T-helper 1 cell treated with Interleukin-12 subunit alpha and Interleukin-12 subunit beta and Interleukin-4 antibody, amounts not matched to agents 30 μg/mL and 1 μg/mL, for 36 hours (primary cell): ENCODE measurements around the gene DLGAP4.
"Not testable (repeated sequence)": the region's sequence is repeated elsewhere in the genome, so short reads cannot be mapped to it uniquely, and the experiment has no call there.

ENCODE experiments used
- H3K27ac Mint-ChIP-seq: one replicate; pipeline ENCODE4 v1.8.0; 2021; ENCODE audit warnings: mild to moderate bottlenecking, mixed read lengths
- H3K27me3 Mint-ChIP-seq: one replicate; pipeline ENCODE4 v1.8.0; 2021; ENCODE audit warnings: low read depth, mixed read lengths
- H3K36me3 Mint-ChIP-seq: one replicate; pipeline ENCODE4 v1.8.0; 2021; ENCODE audit warnings: low read depth, mixed read lengths
- H3K4me1 Mint-ChIP-seq: one replicate; pipeline ENCODE4 v1.8.0; 2021; ENCODE audit warnings: low read depth, mixed read lengths
- H3K4me3 Mint-ChIP-seq: one replicate; pipeline ENCODE4 v1.8.0; 2021; ENCODE audit warnings: mild to moderate bottlenecking, moderate library complexity, mixed read lengths
- H3K9me3 Mint-ChIP-seq: one replicate; pipeline ENCODE4 v1.8.0; 2021; ENCODE audit warnings: mixed read lengths

The DLGAP4 gene

GRCh38 chr20:36547186-36548005, 241.3 kb downstream of the DLGAP4 start:
- H3K9me3 Mint-ChIP-seq = no peaks in the 10 kb centered on the region
- H3K4me1 Mint-ChIP-seq = no peaks in the 10 kb centered on the region
- H3K27ac Mint-ChIP-seq = no peak overlapping the region
- no peaks in the 10 kb centered on the region for H3K27me3 Mint-ChIP-seq
- H3K4me3 Mint-ChIP-seq = no peak overlapping the region
- no peaks in the 10 kb centered on the region for H3K36me3 Mint-ChIP-seq

- no peak overlapping the region for H3K4me3 Mint-ChIP-seq
- H3K27me3 Mint-ChIP-seq = no peaks in the 10 kb centered on the region
- H3K9me3 Mint-ChIP-seq = no peaks in the 10 kb centered on the region
- no peaks in the 10 kb centered on the region for H3K4me1 Mint-ChIP-seq
- no peaks in the 10 kb centered on the region for H3K36me3 Mint-ChIP-seq
- H3K27ac Mint-ChIP-seq = no peak overlapping the region
Observed at GRCh38 chr20:36548006-36548315, 241.8 kb downstream of the DLGAP4 start.

GRCh38 chr20:36548704-36549627, 242.8 kb downstream of the DLGAP4 start:
- no peak overlapping the region for H3K4me3 Mint-ChIP-seq
- H3K9me3 Mint-ChIP-seq = no peaks in the 10 kb centered on the region
- H3K27ac Mint-ChIP-seq = no peak overlapping the region
- no peaks in the 10 kb centered on the region for H3K36me3 Mint-ChIP-seq
- H3K27me3 Mint-ChIP-seq = no peaks in the 10 kb centered on the region
- no peaks in the 10 kb centered on the region for H3K4me1 Mint-ChIP-seq

DNA sequence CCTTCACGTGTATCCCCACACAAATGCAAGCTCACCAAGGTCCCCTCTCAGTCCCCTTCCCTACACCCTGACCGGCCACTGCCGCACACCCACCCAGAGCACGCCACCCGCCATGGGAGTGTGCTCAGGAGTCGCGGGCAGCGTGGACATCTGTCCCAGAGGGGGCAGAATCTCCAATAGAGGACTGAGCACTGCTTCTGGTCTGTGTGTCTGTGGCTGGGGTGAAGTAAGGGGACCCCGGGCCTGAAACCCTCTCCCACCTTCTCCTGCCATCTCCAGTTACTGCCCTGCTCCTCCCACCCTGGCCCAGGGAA, 243.4 kb downstream of the DLGAP4 start:
- Mint-ChIP-seq H3K4me3 (no peak overlapping the region), H3K27ac (no peak overlapping the region), H3K4me1 (no peaks in the 10 kb centered on the region), H3K9me3 (no peaks in the 10 kb centered on the region), H3K36me3 (no peaks in the 10 kb centered on the region), H3K27me3 (no peaks in the 10 kb centered on the region)

DNA sequence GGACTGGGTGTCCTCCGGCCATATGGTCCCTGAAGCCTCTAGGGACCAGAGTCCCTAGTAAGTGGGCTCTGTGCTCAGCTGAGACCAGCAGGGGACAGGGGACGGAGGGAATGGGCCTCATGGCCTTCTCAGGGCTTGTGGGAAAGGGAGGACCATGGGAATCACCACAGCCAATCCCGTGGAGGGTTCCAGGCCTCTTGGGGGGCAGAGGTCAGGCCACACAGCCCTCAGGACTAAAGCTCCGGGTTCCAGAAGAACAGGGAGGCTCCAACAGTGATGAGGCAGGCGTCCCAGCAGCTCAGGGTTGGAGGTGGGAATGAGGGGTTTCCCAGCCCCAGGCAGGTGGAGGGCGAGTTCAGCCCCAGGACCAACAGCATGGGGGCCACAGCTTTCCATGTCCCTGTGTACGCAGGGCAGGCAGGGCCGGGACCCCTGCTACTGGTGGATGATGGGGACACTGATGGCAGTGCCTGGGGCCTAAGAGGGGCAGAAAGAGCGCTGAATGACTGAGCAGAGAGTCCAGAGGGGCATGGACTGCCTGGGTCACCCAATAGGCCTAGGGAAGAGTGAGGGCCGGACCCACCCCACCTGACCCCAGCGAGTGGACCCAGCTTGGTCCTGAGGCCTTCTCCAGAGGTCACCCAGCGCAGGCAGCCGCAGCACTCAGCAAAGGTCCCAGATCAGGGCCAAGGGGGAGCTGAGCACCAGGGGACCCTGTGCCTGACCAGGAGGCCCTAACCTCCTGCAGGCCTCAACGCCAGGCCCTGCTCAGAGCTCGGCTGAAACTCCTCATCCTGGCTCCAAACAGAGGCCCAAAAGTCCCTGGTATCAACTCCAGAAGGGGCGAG, 244.0 kb downstream of the DLGAP4 start:
- no peak overlapping the region for H3K4me3 Mint-ChIP-seq
- no peaks in the 10 kb centered on the region for H3K4me1 Mint-ChIP-seq
- H3K27ac Mint-ChIP-seq = no peak overlapping the region

DNA sequence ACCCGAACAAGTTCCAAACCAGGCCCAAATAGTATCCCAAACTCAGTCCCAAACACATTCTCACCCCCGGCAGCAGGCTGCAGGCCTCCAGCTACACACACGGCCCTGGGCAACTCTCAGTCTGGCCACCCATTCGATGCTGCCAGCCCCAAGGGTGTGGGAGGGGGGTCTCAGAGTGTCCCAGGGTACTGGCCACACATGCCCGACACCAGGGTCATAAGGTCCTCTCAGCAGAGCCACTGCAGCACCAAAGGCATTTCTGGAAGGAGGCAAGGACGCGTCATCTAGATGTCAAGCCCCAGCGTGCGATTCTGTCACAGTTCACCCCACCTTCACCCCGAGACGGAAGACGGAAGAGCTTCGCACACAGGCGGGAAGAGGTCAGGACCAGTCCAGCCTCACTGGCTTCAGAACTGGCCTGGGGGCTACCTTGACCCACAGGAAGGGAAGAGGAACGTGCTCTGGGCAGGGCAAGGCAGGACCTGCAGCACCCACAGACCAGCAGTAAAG, 244.7 kb downstream of the DLGAP4 start:
- Mint-ChIP-seq H3K4me3 (no peak overlapping the region), H3K27me3 (peaks cover 2% of the 10 kb centered on the region), H3K27ac (no peak overlapping the region), H3K4me1 (no peaks in the 10 kb centered on the region), H3K36me3 (no peaks in the 10 kb centered on the region), H3K9me3 (no peaks in the 10 kb centered on the region)

More for the DNA sequence above, 244.0 kb downstream of the DLGAP4 start:
- H3K9me3 Mint-ChIP-seq = no peaks in the 10 kb centered on the region
- no peaks in the 10 kb centered on the region for H3K36me3 Mint-ChIP-seq
- peaks cover 1% of the 10 kb centered on the region for H3K27me3 Mint-ChIP-seq

GRCh38 chr20:36555248-36555647, 249.1 kb downstream of the DLGAP4 start:
- H3K4me1 Mint-ChIP-seq = peaks cover 6% of the 10 kb centered on the region
- H3K9me3 Mint-ChIP-seq = no peaks in the 10 kb centered on the region
- no peak overlapping the region for H3K4me3 Mint-ChIP-seq
- H3K27me3 Mint-ChIP-seq = peaks cover 2% of the 10 kb centered on the region
- H3K36me3 Mint-ChIP-seq = no peaks in the 10 kb centered on the region
- H3K27ac Mint-ChIP-seq = no peak overlapping the region

DNA sequence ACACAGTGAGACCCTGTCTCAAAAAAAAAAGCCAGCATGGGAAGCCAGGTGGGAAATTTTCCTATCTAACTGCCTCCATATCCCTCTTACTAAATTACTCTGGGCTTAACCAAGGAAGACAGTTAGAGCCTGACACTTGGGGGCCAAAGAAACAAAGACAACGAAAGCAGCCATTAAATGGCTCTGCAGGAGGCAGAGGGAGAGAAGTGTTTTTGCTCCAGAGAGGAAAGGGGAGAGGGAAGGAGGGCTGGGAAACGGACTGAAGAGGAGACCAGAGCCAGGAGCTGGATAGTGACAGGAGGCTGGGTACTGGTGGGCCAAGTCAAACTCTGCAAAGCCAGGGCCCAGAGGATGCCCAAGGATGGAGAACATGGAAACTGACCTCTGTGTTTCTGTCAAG, 256.6 kb downstream of the DLGAP4 start:
- Mint-ChIP-seq H3K36me3 (peaks cover 3% of the 10 kb centered on the region), H3K27me3 (no peaks in the 10 kb centered on the region), H3K9me3 (peaks cover 18% of the 10 kb centered on the region), H3K4me3 (no peak overlapping the region), H3K27ac (no peak overlapping the region), H3K4me1 (no peaks in the 10 kb centered on the region)

DNA sequence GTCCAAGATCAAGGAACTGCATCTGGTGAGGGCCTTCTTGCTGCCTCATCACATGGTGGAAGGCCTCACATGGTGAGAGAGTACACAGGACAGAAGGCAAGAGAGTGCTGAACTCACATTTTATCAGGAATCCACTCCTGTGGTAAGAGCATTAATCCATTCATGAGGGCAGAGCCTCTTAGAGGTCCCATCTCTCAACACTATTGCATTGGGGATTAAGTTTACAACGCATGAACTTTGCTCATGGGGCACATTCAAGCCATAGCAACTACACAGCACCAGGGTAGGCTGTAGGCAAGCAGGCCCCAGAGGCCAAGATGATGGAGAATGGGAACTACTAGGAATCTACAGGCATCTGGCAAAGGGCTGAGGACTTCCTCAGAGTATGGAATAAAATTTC, 257.2 kb downstream of the DLGAP4 start:
- Mint-ChIP-seq H3K4me1 (no peaks in the 10 kb centered on the region), H3K4me3 (no peak overlapping the region), H3K27me3 (no peaks in the 10 kb centered on the region), H3K27ac (no peak overlapping the region), H3K9me3 (peaks cover 18% of the 10 kb centered on the region), H3K36me3 (peaks cover 3% of the 10 kb centered on the region)

- H3K27me3 Mint-ChIP-seq, H3K36me3 Mint-ChIP-seq, H3K27ac Mint-ChIP-seq, H3K4me3 Mint-ChIP-seq, H3K4me1 Mint-ChIP-seq: not testable (repeated sequence)
- peaks cover 18% of the 10 kb centered on the region for H3K9me3 Mint-ChIP-seq
Observed at GRCh38 chr20:36564078-36564725, 258.1 kb downstream of the DLGAP4 start.

DNA sequence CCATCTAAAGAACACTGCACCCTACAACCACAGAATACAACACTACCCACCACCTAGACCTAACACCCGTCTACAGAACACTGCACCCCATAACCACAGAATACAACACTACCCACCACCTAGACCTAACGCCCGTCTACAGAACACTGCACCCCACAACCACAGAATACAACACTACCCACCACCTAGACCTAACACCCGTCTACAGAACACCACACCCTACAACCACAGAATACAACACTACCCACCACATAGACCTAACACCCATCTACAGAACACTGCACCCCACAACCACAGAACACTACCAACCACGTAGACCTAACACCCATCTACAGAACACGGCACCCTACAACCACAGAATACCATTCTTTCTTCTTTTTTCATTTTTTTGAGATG, 258.6 kb downstream of the DLGAP4 start:
- H3K4me1 Mint-ChIP-seq, H3K27ac Mint-ChIP-seq, H3K36me3 Mint-ChIP-seq, H3K27me3 Mint-ChIP-seq, H3K4me3 Mint-ChIP-seq: not testable (repeated sequence)
- peaks cover 18% of the 10 kb centered on the region for H3K9me3 Mint-ChIP-seq

- Mint-ChIP-seq H3K27me3 (no peaks in the 10 kb centered on the region), H3K27ac (no peak overlapping the region), H3K36me3 (peaks cover 3% of the 10 kb centered on the region), H3K4me1 (no peaks in the 10 kb centered on the region), H3K9me3 (peaks cover 18% of the 10 kb centered on the region), H3K4me3 (no peak overlapping the region)
Observed at GRCh38 chr20:36565520-36565919, 259.4 kb downstream of the DLGAP4 start.

DNA sequence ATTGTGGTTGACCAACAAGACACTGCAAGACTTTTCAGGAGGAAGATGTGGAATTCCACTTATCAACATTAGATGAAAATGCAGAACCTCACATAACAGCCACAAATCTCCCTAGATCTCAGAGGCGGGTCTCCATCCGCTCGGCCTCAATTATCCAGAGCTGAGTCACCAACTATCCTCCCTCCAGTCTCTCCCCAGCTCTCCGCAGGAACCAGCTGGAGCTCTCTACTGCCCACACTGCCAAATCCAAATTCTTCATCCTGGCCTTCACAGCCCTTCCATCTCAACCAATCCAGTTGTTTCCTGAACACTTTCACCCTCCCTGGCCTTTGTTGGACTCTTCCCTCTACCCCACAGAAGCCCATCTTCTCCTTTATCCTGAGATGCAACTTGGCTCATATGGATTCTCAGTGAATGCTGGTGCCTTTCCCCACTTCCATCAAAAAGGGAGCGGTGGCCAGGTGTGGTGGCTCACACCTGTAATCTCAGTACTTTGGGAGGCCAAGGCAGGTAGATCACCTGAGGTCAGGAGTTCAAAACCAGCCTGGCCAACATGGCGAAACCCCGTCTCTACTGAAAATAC, 263.8 kb downstream of the DLGAP4 start:
- Mint-ChIP-seq H3K9me3 (peaks cover 8% of the 10 kb centered on the region), H3K4me3 (no peak overlapping the region), H3K4me1 (peaks cover 16% of the 10 kb centered on the region), H3K27ac (no peak overlapping the region), H3K27me3 (no peaks in the 10 kb centered on the region), H3K36me3 (peaks cover 4% of the 10 kb centered on the region)
